Neural cell (in vitro differentiated cells): Measurements from ENCODE around the gene FKBP2.

Source experiments
- CTCF ChIP-seq: fragments of 450-650 bp; IDR thresholded peaks from 2 replicates; pipeline ENCODE4 v1.5.1; 2014; ENCODE audit warnings: antibody characterized with exemption, mild to moderate bottlenecking, moderate library complexity; ENCODE audit not compliant: poor library complexity, severe bottlenecking
- EZH2 ChIP-seq: fragments of 200-600, 300-800 bp; shearing (Covaris generic), sonication (generic); IDR thresholded peaks from 2 replicates; pipeline ENCODE4 v1.6.1; 2014; ENCODE audit warnings: antibody characterized with exemption, low read length, borderline replicate concordance, mild to moderate bottlenecking; ENCODE audit not compliant: insufficient read depth, poor library complexity, severe bottlenecking
- POLR2AphosphoS5 ChIP-seq: IDR thresholded peaks from 2 replicates; pipeline ENCODE4 v1.6.1; 2012
- REST ChIP-seq: IDR thresholded peaks from 2 replicates; pipeline ENCODE4 v1.6.1; 2012; ENCODE audit warnings: borderline replicate concordance

- TF ChIP-seq REST (no peak), CTCF (no peak), EZH2 (no peak), POLR2AphosphoS5 (no peak)
Observed at GRCh38 chr11:64275841-64276240, 34.9 kb downstream of the FKBP2 start.
